Stimulated activated memory B cell treated with anti-CD40 and anti-IgM and Interleukin-4, amounts not matched to agents 10 μg/mL and 1 μg/mL and 100 μg/mL, for 72 hours (primary cell): ENCODE data around the gene MCF2L2.
"Not testable (repeated sequence)": the region's sequence is repeated elsewhere in the genome, so short reads cannot be mapped to it uniquely, and the experiment has no call there.

ENCODE experiments used
- ATAC-seq: fragments of 150-1000 bp; cut with Tn5 transposase; 2 replicates; pipeline ENCODE4 v1.10.0; 2021
- H3K27ac Mint-ChIP-seq: one replicate; pipeline ENCODE4 v1.8.0; 2022; ENCODE audit warnings: mild to moderate bottlenecking, mixed read lengths
- H3K27me3 Mint-ChIP-seq: one replicate; pipeline ENCODE4 v1.8.0; 2022; ENCODE audit warnings: mixed read lengths
- H3K36me3 Mint-ChIP-seq: one replicate; pipeline ENCODE4 v1.8.0; 2022; ENCODE audit warnings: mixed read lengths
- H3K4me1 Mint-ChIP-seq: one replicate; pipeline ENCODE4 v1.8.0; 2022; ENCODE audit warnings: mixed read lengths
- H3K4me3 Mint-ChIP-seq: one replicate; pipeline ENCODE4 v1.8.0; 2022; ENCODE audit warnings: mild to moderate bottlenecking, moderate library complexity, mixed read lengths
- H3K9me3 Mint-ChIP-seq: one replicate; pipeline ENCODE4 v1.8.0; 2022; ENCODE audit warnings: mixed read lengths

The MCF2L2 gene

DNA sequence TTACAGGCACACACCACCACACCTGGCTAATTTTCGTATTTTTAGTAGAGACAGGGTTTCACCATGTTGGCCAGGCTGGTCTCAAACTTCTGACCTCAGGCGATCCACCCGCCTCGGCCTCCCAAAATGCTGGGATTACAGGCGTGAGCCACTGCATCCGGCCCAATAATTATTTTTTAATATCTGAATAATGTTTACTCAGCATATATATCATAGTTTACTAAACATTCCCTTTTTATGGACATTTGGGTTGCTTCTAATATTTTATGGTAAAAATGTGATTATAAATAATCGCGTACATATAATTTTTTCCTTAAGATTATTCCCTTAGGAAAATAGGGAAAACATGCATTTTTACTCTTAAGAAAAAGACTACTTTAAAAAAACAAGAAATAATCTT is 198.2 kb downstream of the MCF2L2 start:
- not testable (repeated sequence) for H3K4me3 Mint-ChIP-seq, H3K9me3 Mint-ChIP-seq, H3K27ac Mint-ChIP-seq, H3K36me3 Mint-ChIP-seq, H3K4me1 Mint-ChIP-seq, ATAC-seq
- H3K27me3 Mint-ChIP-seq: peaks cover 27% of the 10 kb centered on the region

- Mint-ChIP-seq H3K4me1 (peaks cover 5% of the 10 kb centered on the region), H3K4me3 (no peak overlapping the region), H3K27ac (no peak overlapping the region), H3K9me3 (no peaks in the 10 kb centered on the region), H3K36me3 (no peaks in the 10 kb centered on the region), H3K27me3 (peaks cover 38% of the 10 kb centered on the region)
- no peak for ATAC-seq
Observed at GRCh38 chr3:183229178-183229577, 199.2 kb downstream of the MCF2L2 start.

DNA sequence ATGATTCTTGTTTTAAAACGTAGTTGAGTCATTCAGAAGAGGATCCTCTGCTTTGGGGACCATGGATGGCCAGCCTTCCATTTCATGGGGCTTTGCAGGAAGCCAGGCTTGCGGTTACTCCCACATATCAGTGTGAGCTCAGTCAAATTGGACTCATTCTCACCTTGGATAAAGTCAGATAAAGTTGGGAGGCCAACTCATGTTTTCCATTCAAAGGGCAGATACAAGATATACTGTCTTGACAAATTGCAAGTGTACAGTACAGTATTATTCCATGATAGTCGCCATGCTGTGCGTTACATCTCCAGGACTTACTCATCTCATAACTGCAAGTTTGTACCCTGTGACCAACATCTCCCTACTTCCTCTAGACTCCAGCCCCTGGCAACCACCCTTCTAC is 200.8 kb downstream of the MCF2L2 start:
- no peaks in the 10 kb centered on the region for H3K9me3 Mint-ChIP-seq
- H3K36me3 Mint-ChIP-seq: no peaks in the 10 kb centered on the region
- H3K27ac Mint-ChIP-seq: no peak overlapping the region
- no peak for ATAC-seq
- peaks cover 43% of the 10 kb centered on the region for H3K27me3 Mint-ChIP-seq
- no peak overlapping the region for H3K4me3 Mint-ChIP-seq
- peaks cover 7% of the 10 kb centered on the region for H3K4me1 Mint-ChIP-seq

GRCh38 chr3:183226333-183226890 is 202.0 kb downstream of the MCF2L2 start:
- no peaks in the 10 kb centered on the region for H3K36me3 Mint-ChIP-seq
- no peak overlapping the region for H3K4me3 Mint-ChIP-seq
- H3K4me1 Mint-ChIP-seq: peaks cover 7% of the 10 kb centered on the region
- ATAC-seq: no peak
- H3K27me3 Mint-ChIP-seq: peaks cover 43% of the 10 kb centered on the region
- H3K27ac Mint-ChIP-seq: no peak overlapping the region
- H3K9me3 Mint-ChIP-seq: no peaks in the 10 kb centered on the region

GRCh38 chr3:183224180-183224970 is 204.0 kb downstream of the MCF2L2 start:
- ATAC-seq: peak; percentile 34
- peak overlapping the region; percentile 10 for H3K4me3 Mint-ChIP-seq

DNA sequence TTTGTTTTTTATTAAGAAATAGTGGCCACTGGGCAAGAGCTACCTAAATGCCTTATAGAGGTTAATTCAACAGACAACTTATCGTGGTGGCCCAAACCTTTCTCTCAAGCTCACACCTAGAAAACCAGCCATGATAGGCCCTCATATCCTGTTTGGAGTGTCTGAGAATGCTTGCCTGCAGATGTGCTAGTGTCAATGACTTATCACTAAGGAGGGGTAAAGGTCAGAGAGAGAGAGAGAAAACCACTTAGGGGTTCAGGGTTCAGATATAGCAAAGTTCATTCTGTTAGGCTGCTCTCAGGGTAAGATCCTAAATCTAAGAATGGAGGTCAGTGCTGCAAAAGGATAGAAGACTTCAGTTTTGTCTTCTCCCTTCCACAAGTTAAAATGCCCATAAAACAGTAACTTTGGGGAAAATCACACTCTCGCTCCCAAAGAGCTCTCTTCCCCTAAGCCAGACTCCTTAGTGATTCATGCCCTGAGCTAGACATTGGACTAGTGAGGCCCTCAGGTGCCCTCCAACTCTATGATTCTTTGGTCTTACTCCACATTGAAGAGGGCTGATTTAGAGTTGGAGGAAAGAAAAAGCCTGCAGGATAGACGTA is 205.7 kb downstream of the MCF2L2 start:
- H3K27ac Mint-ChIP-seq: no peak overlapping the region
- H3K4me1 Mint-ChIP-seq: peaks cover 20% of the 10 kb centered on the region
- no peaks in the 10 kb centered on the region for H3K36me3 Mint-ChIP-seq
- peaks cover 42% of the 10 kb centered on the region for H3K27me3 Mint-ChIP-seq
- no peak for ATAC-seq
- peaks cover 3% of the 10 kb centered on the region for H3K9me3 Mint-ChIP-seq
- no peak overlapping the region for H3K4me3 Mint-ChIP-seq

More at GRCh38 chr3:183224180-183224970, 204.0 kb downstream of the MCF2L2 start:
- no peak overlapping the region for H3K27ac Mint-ChIP-seq
- H3K9me3 Mint-ChIP-seq: no peaks in the 10 kb centered on the region
- H3K4me1 Mint-ChIP-seq: peaks cover 7% of the 10 kb centered on the region
- no peaks in the 10 kb centered on the region for H3K36me3 Mint-ChIP-seq
- peaks cover 38% of the 10 kb centered on the region for H3K27me3 Mint-ChIP-seq

- ATAC-seq: no peak
- peaks cover 42% of the 10 kb centered on the region for H3K27me3 Mint-ChIP-seq
- H3K9me3 Mint-ChIP-seq: peaks cover 3% of the 10 kb centered on the region
- H3K4me3 Mint-ChIP-seq: no peak overlapping the region
- H3K27ac Mint-ChIP-seq: no peak overlapping the region
- H3K4me1 Mint-ChIP-seq: peaks cover 25% of the 10 kb centered on the region
- H3K36me3 Mint-ChIP-seq: no peaks in the 10 kb centered on the region
Observed at GRCh38 chr3:183220828-183221227, 207.6 kb downstream of the MCF2L2 start.

- peak overlapping the region; percentile 17 for H3K4me3 Mint-ChIP-seq
Observed at GRCh38 chr3:183218826-183219225, 209.6 kb downstream of the MCF2L2 start.

GRCh38 chr3:183217548-183218332 is 210.7 kb downstream of the MCF2L2 start:
- ATAC-seq: no peak
- peak overlapping the region; percentile 25 for H3K27ac Mint-ChIP-seq
- peaks cover 41% of the 10 kb centered on the region for H3K27me3 Mint-ChIP-seq
- H3K9me3 Mint-ChIP-seq: peaks cover 3% of the 10 kb centered on the region
- H3K4me3 Mint-ChIP-seq: no peak overlapping the region
- H3K4me1 Mint-ChIP-seq: peaks cover 29% of the 10 kb centered on the region
- H3K36me3 Mint-ChIP-seq: no peaks in the 10 kb centered on the region

More at GRCh38 chr3:183218826-183219225, 209.6 kb downstream of the MCF2L2 start:
- Mint-ChIP-seq H3K36me3 (no peaks in the 10 kb centered on the region), H3K27ac (peak overlapping the region; percentile 25), H3K4me1 (peaks cover 28% of the 10 kb centered on the region), H3K27me3 (peaks cover 41% of the 10 kb centered on the region), H3K9me3 (peaks cover 3% of the 10 kb centered on the region)
- ATAC-seq: peak; percentile 82

DNA sequence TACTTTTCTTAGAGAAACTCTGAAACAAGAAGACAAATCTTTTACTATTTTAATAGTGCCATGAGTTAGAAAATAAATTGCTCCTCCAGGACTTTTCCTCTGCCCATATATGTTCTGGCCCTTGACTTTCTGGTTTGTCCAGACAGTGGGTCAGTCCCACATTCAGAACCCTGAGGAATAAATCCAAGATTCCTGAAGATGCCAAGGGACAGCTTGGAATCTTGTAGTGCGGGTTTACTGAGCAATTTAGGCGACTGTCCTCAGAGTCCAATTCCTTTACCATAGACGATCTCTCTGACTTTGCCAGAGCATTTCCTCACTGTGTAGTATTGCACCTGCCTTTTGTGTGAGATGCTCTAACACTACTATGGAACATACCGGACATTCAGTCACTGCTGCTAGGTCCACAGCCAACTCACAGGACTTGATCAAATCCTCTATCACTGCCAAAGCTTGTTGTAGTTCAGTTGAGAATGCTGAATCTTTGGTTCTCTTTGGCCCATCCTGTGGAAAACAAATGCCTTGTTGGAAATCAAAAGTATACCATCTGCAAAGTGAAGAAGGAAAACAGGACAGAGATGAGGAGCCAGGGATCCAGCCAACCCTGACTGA is 212.7 kb downstream of the MCF2L2 start:
- ATAC-seq: no peak

DNA sequence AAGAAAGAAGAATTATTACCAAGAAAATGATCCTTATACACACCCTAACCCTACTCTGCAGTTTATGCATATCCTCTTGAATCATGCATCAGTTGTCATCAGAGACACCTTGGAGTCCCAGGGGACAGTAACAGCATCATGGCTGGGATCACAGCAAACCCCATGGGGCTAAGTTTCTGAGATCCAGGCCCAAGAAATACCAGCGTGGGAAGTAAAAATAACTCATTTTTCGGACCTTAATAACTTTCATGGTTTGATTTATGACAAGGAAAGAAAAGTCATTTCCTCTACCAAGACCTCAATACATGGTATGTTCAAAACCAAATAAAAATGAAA is 214.2 kb downstream of the MCF2L2 start:
- no peaks in the 10 kb centered on the region for H3K36me3 Mint-ChIP-seq
- peaks cover 52% of the 10 kb centered on the region for H3K27me3 Mint-ChIP-seq
- H3K4me1 Mint-ChIP-seq: peaks cover 43% of the 10 kb centered on the region
- peak overlapping the region; percentile 31 for H3K27ac Mint-ChIP-seq
- peak; percentile 53 for ATAC-seq
- no peak overlapping the region for H3K4me3 Mint-ChIP-seq
- peaks cover 3% of the 10 kb centered on the region for H3K9me3 Mint-ChIP-seq

More for the DNA sequence above, 212.7 kb downstream of the MCF2L2 start:
- no peaks in the 10 kb centered on the region for H3K36me3 Mint-ChIP-seq
- H3K9me3 Mint-ChIP-seq: peaks cover 3% of the 10 kb centered on the region
- peaks cover 34% of the 10 kb centered on the region for H3K4me1 Mint-ChIP-seq
- no peak overlapping the region for H3K4me3 Mint-ChIP-seq
- H3K27ac Mint-ChIP-seq: no peak overlapping the region
- H3K27me3 Mint-ChIP-seq: peaks cover 54% of the 10 kb centered on the region

- Mint-ChIP-seq H3K27ac (peak overlapping the region; percentile 31), H3K4me3 (no peak overlapping the region), H3K4me1 (peaks cover 37% of the 10 kb centered on the region), H3K27me3 (peaks cover 46% of the 10 kb centered on the region), H3K36me3 (no peaks in the 10 kb centered on the region), H3K9me3 (no peaks in the 10 kb centered on the region)
- ATAC-seq: no peak
Observed at GRCh38 chr3:183213415-183214276, 214.8 kb downstream of the MCF2L2 start.

DNA sequence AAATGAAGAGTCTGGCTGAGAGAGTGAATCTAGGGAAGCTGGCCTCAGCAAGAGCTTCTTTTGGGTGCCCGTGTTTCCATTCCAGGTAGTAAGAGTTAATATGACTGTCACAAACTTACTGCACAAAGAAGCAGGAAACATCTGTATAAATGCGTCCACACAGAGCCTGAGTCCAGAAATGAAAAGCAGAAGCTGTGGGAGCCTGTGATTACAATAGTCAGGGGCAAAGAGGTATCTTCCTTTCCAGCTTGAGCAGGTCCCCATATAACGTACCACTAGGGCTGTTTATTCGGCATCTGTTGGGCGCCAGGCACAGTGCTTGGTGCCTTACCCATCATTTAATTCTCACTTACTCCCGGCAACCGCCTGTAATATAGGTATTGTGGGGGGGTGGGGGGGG is 215.9 kb downstream of the MCF2L2 start:
- peaks cover 29% of the 10 kb centered on the region for H3K4me1 Mint-ChIP-seq
- ATAC-seq: peak; percentile 76
- H3K27ac Mint-ChIP-seq: no peak overlapping the region
- H3K27me3 Mint-ChIP-seq: peaks cover 45% of the 10 kb centered on the region
- H3K9me3 Mint-ChIP-seq: no peaks in the 10 kb centered on the region
- no peaks in the 10 kb centered on the region for H3K36me3 Mint-ChIP-seq
- H3K4me3 Mint-ChIP-seq: no peak overlapping the region

DNA sequence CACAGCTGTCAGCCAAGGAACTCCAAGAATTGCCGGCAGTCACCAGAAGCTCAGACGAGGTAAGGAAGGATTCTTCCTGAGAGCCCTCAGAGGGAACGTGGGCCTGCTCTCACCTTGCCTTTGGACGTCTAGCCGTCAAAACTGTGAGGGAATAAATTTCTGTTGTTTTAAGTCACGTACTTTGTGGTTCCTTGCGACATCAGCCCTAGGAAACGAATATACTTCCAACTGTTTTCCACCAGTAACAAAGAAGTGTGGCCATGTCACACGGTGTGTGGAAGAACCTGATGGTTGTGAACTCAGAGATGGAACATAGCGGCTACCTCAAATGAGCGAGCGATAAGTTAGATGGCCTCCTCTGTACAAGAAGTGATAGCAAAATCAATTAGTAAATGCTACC is 216.3 kb downstream of the MCF2L2 start:
- Mint-ChIP-seq H3K9me3 (no peaks in the 10 kb centered on the region), H3K36me3 (no peaks in the 10 kb centered on the region)
- ATAC-seq: no peak

More for the DNA sequence above, 216.3 kb downstream of the MCF2L2 start:
- Mint-ChIP-seq H3K4me3 (no peak overlapping the region), H3K27me3 (peaks cover 42% of the 10 kb centered on the region), H3K27ac (no peak overlapping the region), H3K4me1 (peaks cover 26% of the 10 kb centered on the region)
